Osteoblast (primary cell): ENCODE results near the gene SLC7A5. TPM values are rescaled to one million over a fixed set of nuclear protein-coding genes. Genes with fewer than 3 reads are reported as not detected.

ENCODE experiments used
- DNase-seq: peaks from one replicate; pipeline ENCODE4 v3.0.0; 2011; ENCODE audit warnings: low spot score, mixed read lengths; ENCODE audit not compliant: insufficient read length; ENCODE audit errors: missing footprints
- H2AFZ ChIP-seq: 2 replicates; pipeline ENCODE4 v1.6.0; 2011; ENCODE audit warnings: mild to moderate bottlenecking, low read length
- H3K27ac ChIP-seq: 2 replicates; pipeline ENCODE4 v1.5.1; 2011; ENCODE audit warnings: mild to moderate bottlenecking, low read depth, low read length, moderate library complexity
- H3K27me3 ChIP-seq: 2 replicates; pipeline ENCODE4 v1.6.0; 2012; ENCODE audit warnings: mild to moderate bottlenecking, control low read depth, inconsistent platforms, low read length, moderate library complexity; ENCODE audit not compliant: insufficient read depth
- H3K36me3 ChIP-seq: 2 replicates; pipeline ENCODE4 v1.5.1; 2011; ENCODE audit warnings: mild to moderate bottlenecking, low read length, control low read depth, moderate library complexity; ENCODE audit not compliant: insufficient read depth
- H3K4me1 ChIP-seq: 2 replicates; pipeline ENCODE4 v1.5.1; 2011; ENCODE audit warnings: mild to moderate bottlenecking, low read length, control low read depth, moderate library complexity; ENCODE audit not compliant: insufficient read depth
- H3K4me2 ChIP-seq: 2 replicates; pipeline ENCODE4 v1.6.0; 2011; ENCODE audit warnings: mild to moderate bottlenecking, low read length; ENCODE audit not compliant: insufficient read depth
- H3K4me3 ChIP-seq: fragments of 200-600 bp; sonication (generic); 3 replicates; pipeline ENCODE4 v1.5.1; 2012; ENCODE audit warnings: mild to moderate bottlenecking, low read length, inconsistent platforms; ENCODE audit not compliant: insufficient read depth
- H3K79me2 ChIP-seq: 2 replicates; pipeline ENCODE4 v1.6.0; 2012; ENCODE audit warnings: mild to moderate bottlenecking, low read length, control low read depth, inconsistent platforms; ENCODE audit not compliant: insufficient read depth
- H3K9me3 ChIP-seq: 2 replicates; pipeline ENCODE4 v1.5.1; 2011; ENCODE audit warnings: low read depth, low read length, control low read depth
- H4K20me1 ChIP-seq: 2 replicates; pipeline ENCODE4 v1.6.0; 2012; ENCODE audit warnings: mild to moderate bottlenecking, low read length, control low read depth; ENCODE audit not compliant: insufficient read depth
- total RNA-seq: library from RNA; depleted of rRNA; stranded (reverse); fragments of >200 nt; gene quantifications from 2 replicates; pipeline ENCODE4 v1.2.3, GENCODE V29; 2012
- TF ChIP-seq, protein P1 (sequence below): IDR thresholded peaks from 2 replicates; pipeline ENCODE4 v1.5.1; 2011; ENCODE audit warnings: mild to moderate bottlenecking, low read depth, low read length, moderate library complexity; ENCODE audit errors: extremely low read depth

SLC7A5 gene
- total RNA-seq, 1 donor, result 90.8 TPM

DNA sequence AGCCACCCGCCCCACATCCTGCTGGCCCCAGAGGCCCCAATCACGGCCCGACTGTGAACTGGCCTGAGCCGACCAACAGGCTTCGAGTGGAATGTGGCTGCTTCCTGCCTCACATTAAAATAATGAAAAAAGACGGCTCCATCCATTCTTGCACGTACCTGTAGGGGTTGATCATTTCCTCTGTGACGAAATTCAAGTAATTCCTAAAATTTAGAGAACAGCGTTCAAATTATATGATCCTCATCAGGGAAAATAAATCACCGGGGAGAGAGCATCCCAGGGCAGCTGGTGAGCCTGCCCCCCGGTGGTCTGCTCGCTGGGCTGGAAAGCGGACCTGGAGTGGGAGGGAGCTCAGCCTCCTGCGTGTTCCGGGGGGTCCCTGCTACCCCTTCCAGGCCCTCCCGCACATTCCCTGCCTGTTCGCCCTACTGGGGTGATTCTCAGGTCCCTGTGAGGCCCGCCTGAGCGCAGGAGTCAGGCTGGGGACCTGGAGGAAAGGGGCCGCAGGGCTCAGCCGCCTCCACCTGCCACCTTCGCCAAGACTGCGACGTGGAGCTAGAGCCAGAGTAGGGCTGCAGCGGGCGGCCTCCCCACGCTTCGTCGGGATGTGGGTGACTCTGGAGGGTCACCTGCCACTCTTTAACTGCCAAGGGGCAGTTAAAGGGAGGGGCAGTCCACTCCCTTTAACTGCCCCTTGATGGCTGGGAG lies 28.9 kb downstream of the SLC7A5 start:
- no peak overlapping the region for H3K4me2 ChIP-seq
- H3K9me3 ChIP-seq, result no peaks in the 10 kb centered on the region
- H4K20me1 ChIP-seq, result peaks cover 43% of the 10 kb centered on the region
- no peaks in the 10 kb centered on the region for H3K27me3 ChIP-seq
- H2AFZ ChIP-seq, result no peak overlapping the region
- H3K4me1 ChIP-seq, result peaks cover 12% of the 10 kb centered on the region
- no peak for DNase-seq
- peaks cover 51% of the 10 kb centered on the region for H3K79me2 ChIP-seq
- TF ChIP-seq, protein P1, sequence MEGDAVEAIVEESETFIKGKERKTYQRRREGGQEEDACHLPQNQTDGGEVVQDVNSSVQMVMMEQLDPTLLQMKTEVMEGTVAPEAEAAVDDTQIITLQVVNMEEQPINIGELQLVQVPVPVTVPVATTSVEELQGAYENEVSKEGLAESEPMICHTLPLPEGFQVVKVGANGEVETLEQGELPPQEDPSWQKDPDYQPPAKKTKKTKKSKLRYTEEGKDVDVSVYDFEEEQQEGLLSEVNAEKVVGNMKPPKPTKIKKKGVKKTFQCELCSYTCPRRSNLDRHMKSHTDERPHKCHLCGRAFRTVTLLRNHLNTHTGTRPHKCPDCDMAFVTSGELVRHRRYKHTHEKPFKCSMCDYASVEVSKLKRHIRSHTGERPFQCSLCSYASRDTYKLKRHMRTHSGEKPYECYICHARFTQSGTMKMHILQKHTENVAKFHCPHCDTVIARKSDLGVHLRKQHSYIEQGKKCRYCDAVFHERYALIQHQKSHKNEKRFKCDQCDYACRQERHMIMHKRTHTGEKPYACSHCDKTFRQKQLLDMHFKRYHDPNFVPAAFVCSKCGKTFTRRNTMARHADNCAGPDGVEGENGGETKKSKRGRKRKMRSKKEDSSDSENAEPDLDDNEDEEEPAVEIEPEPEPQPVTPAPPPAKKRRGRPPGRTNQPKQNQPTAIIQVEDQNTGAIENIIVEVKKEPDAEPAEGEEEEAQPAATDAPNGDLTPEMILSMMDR, result no peak
- H3K27ac ChIP-seq, result peak overlapping the region; percentile 58
- H3K4me3 ChIP-seq, result no peak overlapping the region
- peaks cover 75% of the 10 kb centered on the region for H3K36me3 ChIP-seq

- TF ChIP-seq, protein P1, result no peak
- no peaks in the 10 kb centered on the region for H3K9me3 ChIP-seq
- H3K79me2 ChIP-seq, result peaks cover 45% of the 10 kb centered on the region
- H3K4me3 ChIP-seq, result no peak overlapping the region
- H4K20me1 ChIP-seq, result peaks cover 38% of the 10 kb centered on the region
- peaks cover 7% of the 10 kb centered on the region for H3K4me1 ChIP-seq
- H3K27me3 ChIP-seq, result no peaks in the 10 kb centered on the region
- peaks cover 82% of the 10 kb centered on the region for H3K36me3 ChIP-seq
- no peak for DNase-seq
- H3K4me2 ChIP-seq, result no peak overlapping the region
- peak overlapping the region; percentile 23 for H3K27ac ChIP-seq
- H2AFZ ChIP-seq, result no peak overlapping the region
These were observed 29.6 kb downstream of the SLC7A5 start for GRCh38 chr16:87839542-87840270.

DNA sequence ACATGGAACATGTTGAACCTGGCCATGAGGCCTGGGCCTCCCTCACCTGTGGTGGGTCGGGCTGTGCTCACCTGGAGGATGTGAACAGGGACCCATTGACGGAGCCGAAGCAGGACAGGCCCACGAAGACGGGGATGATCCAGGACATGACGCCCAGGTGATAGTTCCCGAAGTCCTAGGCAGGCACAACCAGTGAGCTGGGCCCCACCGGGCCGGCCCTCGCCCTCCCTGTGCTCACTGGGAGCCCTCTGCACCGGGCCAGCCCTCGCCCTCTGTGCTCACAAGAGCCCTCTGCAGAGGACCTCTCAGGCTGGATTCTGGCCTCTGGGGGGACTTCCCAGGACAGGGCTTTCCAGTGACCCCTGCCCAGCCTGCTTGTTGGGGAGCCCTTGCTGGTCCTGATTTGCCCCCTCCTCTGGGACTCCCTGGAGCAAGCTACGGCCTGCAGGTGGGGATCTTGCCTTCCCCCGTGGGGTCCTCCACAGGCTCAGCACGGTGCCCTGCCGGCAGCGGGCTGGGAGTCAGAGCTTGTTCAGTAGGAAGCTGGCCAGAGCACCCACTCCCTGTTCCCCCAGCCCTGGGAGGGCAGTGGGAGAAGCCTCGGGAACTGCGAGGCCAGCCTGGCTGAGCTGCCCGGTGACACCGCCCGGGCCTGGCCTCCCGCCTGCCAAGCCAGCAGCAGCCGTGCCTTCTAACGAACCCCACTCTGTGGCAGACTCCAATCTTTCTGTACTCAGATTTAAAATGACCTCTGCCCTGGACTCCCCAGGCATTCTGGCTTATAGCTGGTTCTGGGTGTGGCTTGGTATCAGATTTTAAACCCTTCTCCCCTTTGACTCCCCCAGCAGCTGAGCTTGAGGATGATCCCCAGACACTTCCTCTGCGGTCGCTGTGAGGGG lies 30.4 kb downstream of the SLC7A5 start:
- Histone ChIP-seq H2AFZ (no peak overlapping the region), H4K20me1 (peaks cover 30% of the 10 kb centered on the region), H3K4me3 (no peak overlapping the region), H3K4me1 (peaks cover under 1% of the 10 kb centered on the region), H3K27me3 (no peaks in the 10 kb centered on the region), H3K9me3 (no peaks in the 10 kb centered on the region), H3K4me2 (no peak overlapping the region), H3K27ac (no peak overlapping the region), H3K79me2 (peaks cover 37% of the 10 kb centered on the region), H3K36me3 (peaks cover 90% of the 10 kb centered on the region)
- DNase-seq, result no peak
- TF ChIP-seq, protein P1, result no peak
